Endodermal cell (in vitro differentiated cells): Measurements from ENCODE around the gene CCT6B. TPM values are rescaled to one million over a fixed set of nuclear protein-coding genes. Genes with fewer than 3 reads are reported as not detected.

Source experiments
- DNase-seq: peaks from one replicate; pipeline ENCODE4 v3.0.0-alpha.2; 2017
- H3K27ac ChIP-seq: 2 replicates; pipeline ENCODE4 v1.5.1; 2013; ENCODE audit warnings: mild to moderate bottlenecking, low read depth, low read length, moderate library complexity
- H3K27me3 ChIP-seq: 2 replicates; pipeline ENCODE4 v1.6.1; 2013; ENCODE audit warnings: mild to moderate bottlenecking, low read length, moderate library complexity; ENCODE audit not compliant: insufficient read depth, control insufficient read depth, poor library complexity, severe bottlenecking
- H3K36me3 ChIP-seq: 2 replicates; pipeline ENCODE4 v1.7.0; 2013; ENCODE audit warnings: mild to moderate bottlenecking, low read length, moderate library complexity; ENCODE audit not compliant: control insufficient read depth, insufficient read depth
- H3K4me1 ChIP-seq: one replicate; pipeline ENCODE4 v1.7.0; 2013; ENCODE audit warnings: low read length; ENCODE audit not compliant: control insufficient read depth, insufficient read depth
- H3K4me3 ChIP-seq: 2 replicates; pipeline ENCODE4 v1.5.1; 2013; ENCODE audit warnings: mild to moderate bottlenecking, low read length, moderate library complexity
- H3K9ac ChIP-seq: 2 replicates; pipeline ENCODE4 v1.6.1; 2013; ENCODE audit warnings: mild to moderate bottlenecking, low read length, moderate library complexity; ENCODE audit not compliant: poor library complexity, severe bottlenecking; ENCODE audit errors: extremely low read depth
- H3K9me3 ChIP-seq: 2 replicates; pipeline ENCODE4 v1.6.1; 2013; ENCODE audit warnings: mild to moderate bottlenecking, low read length, moderate library complexity; ENCODE audit not compliant: control insufficient read depth
- H3K27ac Mint-ChIP-seq: 2 replicates; pipeline ENCODE4 v1.8.0; 2020; ENCODE audit warnings: mixed read lengths
- H3K27me3 Mint-ChIP-seq: 2 replicates; pipeline ENCODE4 v1.8.0; 2021; ENCODE audit warnings: mild to moderate bottlenecking, mixed read lengths; ENCODE audit not compliant: insufficient read depth
- H3K36me3 Mint-ChIP-seq: 2 replicates; pipeline ENCODE4 v1.8.0; 2020; ENCODE audit warnings: low read depth, mixed read lengths
- H3K4me1 Mint-ChIP-seq: 2 replicates; pipeline ENCODE4 v1.8.0; 2020; ENCODE audit warnings: mixed read lengths
- H3K4me3 Mint-ChIP-seq: 2 replicates; pipeline ENCODE4 v1.8.0; 2020; ENCODE audit warnings: mild to moderate bottlenecking, moderate library complexity, mixed read lengths
- H3K9me3 Mint-ChIP-seq: 2 replicates; pipeline ENCODE4 v1.8.0; 2020; ENCODE audit warnings: mild to moderate bottlenecking, mixed read lengths
- CTCF ChIP-seq: fragments of 200-600 bp; sonication (generic); conservative IDR thresholded peaks from 2 replicates; pipeline ENCODE4 v1.5.0; 2021; ENCODE audit warnings: antibody characterized with exemption, mild to moderate bottlenecking
- WGBS, 2 experiments: methylation state at CpG; one replicate each; pipeline versions ENCODE4 v1.1.5 to v1.1.7; 2013; ENCODE audit warnings: missing lambda C conversion rate in 2 of 2, mixed read lengths in 1 of 2; ENCODE audit not compliant: insufficient coverage in 1 of 2, insufficient read length in 1 of 2; 5-methylcytosine and 5-hydroxymethylcytosine counted together
- total RNA-seq, 2 donors: library from RNA; stranded (reverse); fragmentation: NEBNext Ultra II Directional in 1 of 2; extraction: Animal tissue kit (Norgen Biotek cat#: 25700) in 1 of 2; gene quantifications; 2 replicates in 1 of 2; 3 replicates in 1 of 2; pipeline ENCODE4 v1.2.1, GENCODE V29; 2021

CCT6B gene
- total RNA-seq, 2 donors from 2014 or later = 0.88 to 2.8 TPM

- no peak for TF ChIP-seq CTCF
- Mint-ChIP-seq H3K27me3 (no peaks in the 10 kb centered on the region), H3K4me1 (no peaks in the 10 kb centered on the region), H3K27ac (no peak overlapping the region), H3K36me3 (peaks cover 90% of the 10 kb centered on the region), H3K4me3 (no peak overlapping the region), H3K9me3 (no peaks in the 10 kb centered on the region)
- Histone ChIP-seq H3K9me3 (no peaks in the 10 kb centered on the region), H3K36me3 (peaks cover 97% of the 10 kb centered on the region), H3K27me3 (no peaks in the 10 kb centered on the region), H3K27ac (no peak overlapping the region), H3K4me3 (no peak overlapping the region), H3K4me1 (no peaks in the 10 kb centered on the region), H3K9ac (no peak overlapping the region)
- no peak for DNase-seq
- WGBS, 2 experiments = 92 to 98% methylated on average over 9 to 11 of the region's 11 CpGs
These were observed 36.1 kb upstream of the CCT6B start for GRCh38 chr17:34997355-34997862.

- Histone ChIP-seq H3K36me3 (peaks cover 97% of the 10 kb centered on the region), H3K27me3 (no peaks in the 10 kb centered on the region), H3K9ac (no peak overlapping the region), H3K4me3 (no peak overlapping the region), H3K4me1 (no peaks in the 10 kb centered on the region), H3K27ac (no peak overlapping the region), H3K9me3 (no peaks in the 10 kb centered on the region)
- Mint-ChIP-seq H3K4me1 (no peaks in the 10 kb centered on the region), H3K36me3 (peaks cover 90% of the 10 kb centered on the region), H3K27me3 (no peaks in the 10 kb centered on the region), H3K27ac (no peak overlapping the region), H3K9me3 (no peaks in the 10 kb centered on the region), H3K4me3 (no peak overlapping the region)
- DNase-seq = no peak
- no peak for TF ChIP-seq CTCF
- WGBS, 2 experiments = 87 to 100% methylated on average over 2 to 3 of the region's 3 CpGs
These were observed 35.4 kb upstream of the CCT6B start for GRCh38 chr17:34996422-34997285.

GRCh38 chr17:34993031-34993430 lies 31.8 kb upstream of the CCT6B start:
- Histone ChIP-seq H3K36me3 (peaks cover 98% of the 10 kb centered on the region), H3K4me1 (no peaks in the 10 kb centered on the region)
- H3K4me1 Mint-ChIP-seq = peaks cover 7% of the 10 kb centered on the region

More at GRCh38 chr17:34993031-34993430, 31.8 kb upstream of the CCT6B start:
- H3K9ac ChIP-seq = no peak overlapping the region
- 88 to 100% methylated on average over 2 of the region's 2 CpGs for WGBS, 2 experiments
- H3K27ac ChIP-seq = no peak overlapping the region
- Mint-ChIP-seq H3K9me3 (no peaks in the 10 kb centered on the region), H3K4me3 (no peak overlapping the region), H3K36me3 (peaks cover 91% of the 10 kb centered on the region), H3K27me3 (no peaks in the 10 kb centered on the region), H3K27ac (no peak overlapping the region)
- no peaks in the 10 kb centered on the region for H3K27me3 ChIP-seq
- DNase-seq = no peak
- TF ChIP-seq CTCF = no peak
- H3K9me3 ChIP-seq = no peaks in the 10 kb centered on the region
- H3K4me3 ChIP-seq = no peak overlapping the region
